Gastroesophageal sphincter (tissue), 2 donors: ENCODE results near the gene GPR55.

Experiments
- EP300 ChIP-seq: sonication (generic); formaldehyde crosslinking; IDR thresholded peaks from one replicate; pipeline ENCODE4 v1.6.1; 2017; ENCODE audit warnings: antibody characterized with exemption, mild to moderate bottlenecking
- POLR2AphosphoS5 ChIP-seq: sonication (generic); formaldehyde crosslinking; IDR thresholded peaks from one replicate; pipeline ENCODE4 v1.6.1; 2017; ENCODE audit warnings: antibody characterized with exemption

- TF ChIP-seq POLR2AphosphoS5 (no peak), EP300 (no peak)
Measured at GRCh38 chr2:230910546-230911177, 14.4 kb downstream of the GPR55 start.
